ENCODE measurements around the gene UBTF. TPM values are rescaled to one million over a fixed set of nuclear protein-coding genes. Genes with fewer than 3 reads are reported as not detected.

The UBTF gene
- total and polyA plus RNA-seq, 9 of the 15 experiments (the other 6 are each of a cell fraction or from before 2014, with no cell fraction given), result 1.2 to 113 (median 83.6) TPM

DNA sequence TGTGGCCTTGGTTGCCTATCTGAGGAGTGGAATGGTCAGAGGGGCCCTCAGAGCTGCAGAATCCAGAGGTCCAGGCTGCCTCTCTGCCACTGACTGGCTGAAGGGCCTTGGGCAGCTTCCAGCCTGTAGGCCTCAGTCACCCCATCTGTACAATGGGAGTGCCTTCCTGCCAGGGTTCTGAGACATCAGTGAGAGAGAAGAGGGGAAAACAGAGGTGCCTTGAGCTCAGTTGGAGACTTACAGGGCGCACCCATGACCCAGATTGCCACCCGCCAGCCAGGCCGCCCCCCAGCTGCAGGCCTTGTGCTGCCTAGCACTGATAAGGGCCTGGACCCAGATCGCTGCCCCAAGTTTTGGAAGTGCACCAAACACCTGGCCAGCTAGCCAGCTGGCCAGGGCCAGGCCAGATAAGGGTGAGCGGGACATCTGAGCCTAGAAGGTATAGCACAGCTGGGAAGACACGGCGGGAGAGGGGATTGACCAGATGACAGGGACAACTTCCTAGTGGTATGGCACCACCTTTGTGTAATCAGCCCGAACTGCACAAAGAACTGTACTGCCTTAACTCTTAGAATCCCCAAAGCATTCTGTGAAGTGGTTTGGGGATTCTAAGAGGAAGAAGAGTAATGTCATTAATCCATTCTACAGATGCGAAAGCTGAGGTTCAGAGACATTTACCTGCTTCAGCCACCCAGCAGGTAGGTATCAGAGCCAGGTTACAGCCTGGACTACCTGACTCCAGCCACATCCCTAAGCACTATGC is 47.1 kb upstream of the UBTF start (continued):
- TF ChIP-seq, protein P1, sequence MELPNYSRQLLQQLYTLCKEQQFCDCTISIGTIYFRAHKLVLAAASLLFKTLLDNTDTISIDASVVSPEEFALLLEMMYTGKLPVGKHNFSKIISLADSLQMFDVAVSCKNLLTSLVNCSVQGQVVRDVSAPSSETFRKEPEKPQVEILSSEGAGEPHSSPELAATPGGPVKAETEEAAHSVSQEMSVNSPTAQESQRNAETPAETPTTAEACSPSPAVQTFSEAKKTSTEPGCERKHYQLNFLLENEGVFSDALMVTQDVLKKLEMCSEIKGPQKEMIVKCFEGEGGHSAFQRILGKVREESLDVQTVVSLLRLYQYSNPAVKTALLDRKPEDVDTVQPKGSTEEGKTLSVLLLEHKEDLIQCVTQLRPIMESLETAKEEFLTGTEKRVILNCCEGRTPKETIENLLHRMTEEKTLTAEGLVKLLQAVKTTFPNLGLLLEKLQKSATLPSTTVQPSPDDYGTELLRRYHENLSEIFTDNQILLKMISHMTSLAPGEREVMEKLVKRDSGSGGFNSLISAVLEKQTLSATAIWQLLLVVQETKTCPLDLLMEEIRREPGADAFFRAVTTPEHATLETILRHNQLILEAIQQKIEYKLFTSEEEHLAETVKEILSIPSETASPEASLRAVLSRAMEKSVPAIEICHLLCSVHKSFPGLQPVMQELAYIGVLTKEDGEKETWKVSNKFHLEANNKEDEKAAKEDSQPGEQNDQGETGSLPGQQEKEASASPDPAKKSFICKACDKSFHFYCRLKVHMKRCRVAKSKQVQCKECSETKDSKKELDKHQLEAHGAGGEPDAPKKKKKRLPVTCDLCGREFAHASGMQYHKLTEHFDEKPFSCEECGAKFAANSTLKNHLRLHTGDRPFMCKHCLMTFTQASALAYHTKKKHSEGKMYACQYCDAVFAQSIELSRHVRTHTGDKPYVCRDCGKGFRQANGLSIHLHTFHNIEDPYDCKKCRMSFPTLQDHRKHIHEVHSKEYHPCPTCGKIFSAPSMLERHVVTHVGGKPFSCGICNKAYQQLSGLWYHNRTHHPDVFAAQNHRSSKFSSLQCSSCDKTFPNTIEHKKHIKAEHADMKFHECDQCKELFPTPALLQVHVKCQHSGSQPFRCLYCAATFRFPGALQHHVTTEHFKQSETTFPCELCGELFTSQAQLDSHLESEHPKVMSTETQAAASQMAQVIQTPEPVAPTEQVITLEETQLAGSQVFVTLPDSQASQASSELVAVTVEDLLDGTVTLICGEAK (IDR thresholded peaks at IDR 0.05), result no peak
- TF ChIP-seq, protein P1 (CRISPR knock-in tag; IDR thresholded peaks at IDR 0.05), result no peak
- peak in 1 of 2 experiments; percentile 83; a peak in 3 of 4 replicates for TF ChIP-seq HDAC1 (IDR thresholded peaks at IDR 0.05)
- TF ChIP-seq, protein P2, sequence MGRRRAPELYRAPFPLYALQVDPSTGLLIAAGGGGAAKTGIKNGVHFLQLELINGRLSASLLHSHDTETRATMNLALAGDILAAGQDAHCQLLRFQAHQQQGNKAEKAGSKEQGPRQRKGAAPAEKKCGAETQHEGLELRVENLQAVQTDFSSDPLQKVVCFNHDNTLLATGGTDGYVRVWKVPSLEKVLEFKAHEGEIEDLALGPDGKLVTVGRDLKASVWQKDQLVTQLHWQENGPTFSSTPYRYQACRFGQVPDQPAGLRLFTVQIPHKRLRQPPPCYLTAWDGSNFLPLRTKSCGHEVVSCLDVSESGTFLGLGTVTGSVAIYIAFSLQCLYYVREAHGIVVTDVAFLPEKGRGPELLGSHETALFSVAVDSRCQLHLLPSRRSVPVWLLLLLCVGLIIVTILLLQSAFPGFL (CRISPR knock-in tag; IDR thresholded peaks at IDR 0.05), result no peak; the same call in 1 of the 2 replicates
- TF ChIP-seq CBX3 (IDR thresholded peaks at IDR 0.05; ENCODE audit: borderline replicate concordance in 1 of 2, low read length in 2 of 2), result peak in 1 of 2 experiments; percentile 73; a peak in 2 of 3 replicates
- peak; percentile 71; the same call in 1 of the 2 replicates for TF ChIP-seq ZBTB7A (IDR thresholded peaks at IDR 0.05; ENCODE audit: borderline replicate concordance, control insufficient read depth, low read depth, low read length)
- no peak for TF ChIP-seq POLR2G (IDR thresholded peaks at IDR 0.05; ENCODE audit: low read depth, low read length)
- TF ChIP-seq GTF2E2 (tag; IDR thresholded peaks at IDR 0.05), result no peak
- TF ChIP-seq ZNF253 (CRISPR knock-in tag; conservative IDR thresholded peaks at IDR 0.05), result no peak

Measured in K562 (cell line).